ENCODE data around the gene KCNIP3.

KCNIP3 gene

DNA sequence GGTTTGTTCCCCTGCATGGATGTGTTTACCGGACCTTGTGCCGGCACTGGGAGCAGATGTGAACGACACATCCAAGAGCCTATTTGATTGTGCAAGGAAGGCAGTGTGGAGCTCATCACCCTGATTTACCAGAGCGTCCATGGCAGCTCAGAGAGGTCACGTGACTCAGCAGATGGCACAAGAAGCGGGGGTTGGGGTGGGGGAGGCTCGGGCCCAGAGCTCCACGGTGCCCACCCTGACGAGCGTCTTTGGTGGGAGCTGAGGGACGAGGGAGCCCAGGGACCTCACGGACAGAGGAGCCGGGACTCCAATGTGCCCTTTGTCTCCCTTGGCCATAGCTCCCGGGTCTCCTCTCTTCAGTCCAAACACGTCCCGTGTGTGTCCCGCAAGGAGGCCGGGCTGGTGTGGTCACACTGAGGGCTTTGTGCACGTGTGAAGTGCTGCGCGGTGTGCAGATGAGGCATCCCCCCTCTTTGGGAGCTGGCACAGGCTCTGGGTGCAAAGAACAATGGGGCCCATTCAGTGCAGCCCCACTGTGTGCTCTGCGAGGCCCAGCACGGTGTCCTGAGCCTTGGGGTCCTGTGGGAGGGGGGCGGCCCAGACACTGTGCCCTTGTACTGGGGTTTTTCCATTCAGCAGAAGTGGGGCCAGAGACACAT is 15.5 kb downstream of the KCNIP3 start:
- DNase-seq (ENCODE audit: low read depth), result no peak

DNA sequence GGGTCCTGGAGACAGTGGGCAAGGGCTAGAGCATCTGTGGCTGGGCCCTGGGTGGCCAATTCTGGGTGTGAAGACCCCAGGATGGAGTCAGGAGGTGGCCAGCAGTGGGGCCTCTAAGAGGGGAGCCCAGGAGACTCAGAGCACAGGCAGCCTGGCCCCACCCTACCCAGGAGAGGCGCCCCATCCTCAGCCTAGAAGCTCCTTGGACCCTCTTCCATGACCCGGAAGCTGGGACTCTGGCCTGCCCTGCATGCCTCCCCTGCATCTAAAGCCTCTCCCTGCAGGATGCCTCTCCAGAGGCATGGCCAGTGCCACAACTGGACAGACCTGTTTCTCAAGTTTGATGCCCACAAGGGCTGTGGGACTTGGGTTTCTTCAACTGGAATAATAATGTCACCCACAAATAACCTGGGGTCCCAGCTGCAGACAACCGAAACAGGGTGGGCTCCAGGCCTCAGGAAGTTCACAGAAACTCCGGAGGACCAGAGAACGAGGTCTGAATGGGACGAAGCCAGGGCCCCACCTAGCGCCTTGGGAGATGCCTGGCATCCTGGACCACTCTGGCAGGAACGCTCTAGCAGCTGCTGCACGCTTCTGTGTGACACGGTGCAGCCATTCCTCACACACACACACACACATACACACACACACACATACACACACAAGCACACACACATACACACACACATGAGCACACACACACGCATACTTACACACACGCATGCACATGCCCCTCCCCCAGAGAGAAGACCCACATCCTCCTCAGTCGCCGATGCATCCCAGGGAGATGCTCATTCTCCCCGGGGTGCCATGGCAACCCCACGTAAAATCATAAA is 16.4 kb downstream of the KCNIP3 start:
- no peak for DNase-seq (ENCODE audit: low read depth)

DNA sequence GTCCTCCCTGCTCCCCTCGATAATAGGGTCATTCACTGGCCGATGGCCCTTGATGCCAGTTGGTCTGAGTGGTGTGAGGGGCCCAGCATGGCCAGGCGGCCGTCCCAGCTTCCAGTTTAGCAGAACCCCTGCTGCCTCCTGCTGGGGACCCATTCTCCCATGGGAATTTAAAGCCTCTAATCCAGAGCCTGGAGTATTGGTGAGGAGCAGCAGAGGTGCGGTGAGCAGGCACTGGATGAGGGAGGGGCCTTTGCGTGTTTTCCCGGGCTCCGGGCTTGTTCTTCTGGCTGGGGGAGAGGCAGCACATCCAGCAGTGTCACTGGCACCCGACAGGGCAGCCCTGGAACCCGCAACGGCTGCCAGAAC is 17.4 kb downstream of the KCNIP3 start:
- DNase-seq (ENCODE audit: low read depth), result no peak

DNA sequence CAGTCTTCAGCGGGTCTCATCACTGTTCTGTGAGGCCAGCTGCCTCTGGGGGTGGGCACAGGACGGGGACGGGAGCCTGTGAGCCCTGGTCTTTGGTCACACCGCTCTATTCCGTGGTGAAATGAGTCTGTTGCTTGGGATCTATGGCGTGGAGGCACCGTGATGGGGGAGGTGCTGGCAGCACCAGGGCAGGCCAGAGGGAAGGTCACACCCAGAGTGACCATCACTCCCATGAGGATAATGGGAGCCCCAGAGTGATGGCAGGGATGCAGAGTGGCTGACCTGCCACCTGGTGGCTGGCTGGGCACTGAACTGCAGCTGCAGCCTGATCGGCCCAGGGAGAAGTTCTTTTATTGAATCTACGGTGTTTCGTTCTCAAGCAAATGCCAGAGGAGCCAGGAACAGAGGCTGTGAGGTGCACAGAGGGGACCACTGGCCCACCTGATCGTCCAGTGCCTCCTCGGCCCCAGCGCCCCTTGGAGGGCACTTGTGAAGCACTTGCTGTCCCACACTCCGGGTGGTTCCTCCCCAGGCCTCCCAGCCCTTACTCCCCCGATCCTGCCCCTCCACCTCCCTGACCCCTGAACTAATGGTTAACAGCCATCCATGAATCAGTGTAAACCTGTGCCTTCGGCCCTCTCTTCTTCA is 17.9 kb downstream of the KCNIP3 start:
- DNase-seq (ENCODE audit: low read depth), result no peak

DNA sequence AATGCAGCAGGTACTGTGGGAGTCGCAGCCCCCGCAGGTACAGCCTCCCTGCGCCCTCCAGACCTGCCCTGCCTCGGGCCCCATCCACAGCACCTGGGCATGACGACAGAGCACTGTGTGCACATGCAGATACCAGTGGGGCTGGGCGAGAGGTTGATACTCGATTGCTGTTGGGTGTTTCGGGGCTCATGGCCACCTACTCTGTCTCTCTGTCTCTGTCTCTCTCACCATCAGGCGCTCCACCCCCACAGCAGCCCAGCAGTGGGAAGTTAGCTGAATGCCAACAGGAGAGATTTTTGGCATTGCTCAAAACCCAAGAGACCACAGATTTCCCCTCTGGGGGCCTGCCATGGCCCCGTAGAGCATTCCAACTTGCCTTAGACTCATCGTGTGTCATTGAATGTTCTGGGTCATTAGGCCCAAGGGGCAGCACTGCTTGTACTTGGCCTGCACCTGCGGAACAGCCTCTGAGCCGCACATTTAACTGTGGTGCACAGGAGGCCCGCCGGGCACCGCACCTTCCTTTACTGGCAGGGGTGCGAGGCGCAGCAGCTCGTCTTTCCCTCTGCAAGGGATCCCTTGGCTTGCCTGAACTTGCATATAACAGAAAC is 18.8 kb downstream of the KCNIP3 start:
- no peak for DNase-seq (ENCODE audit: low read depth)

DNA sequence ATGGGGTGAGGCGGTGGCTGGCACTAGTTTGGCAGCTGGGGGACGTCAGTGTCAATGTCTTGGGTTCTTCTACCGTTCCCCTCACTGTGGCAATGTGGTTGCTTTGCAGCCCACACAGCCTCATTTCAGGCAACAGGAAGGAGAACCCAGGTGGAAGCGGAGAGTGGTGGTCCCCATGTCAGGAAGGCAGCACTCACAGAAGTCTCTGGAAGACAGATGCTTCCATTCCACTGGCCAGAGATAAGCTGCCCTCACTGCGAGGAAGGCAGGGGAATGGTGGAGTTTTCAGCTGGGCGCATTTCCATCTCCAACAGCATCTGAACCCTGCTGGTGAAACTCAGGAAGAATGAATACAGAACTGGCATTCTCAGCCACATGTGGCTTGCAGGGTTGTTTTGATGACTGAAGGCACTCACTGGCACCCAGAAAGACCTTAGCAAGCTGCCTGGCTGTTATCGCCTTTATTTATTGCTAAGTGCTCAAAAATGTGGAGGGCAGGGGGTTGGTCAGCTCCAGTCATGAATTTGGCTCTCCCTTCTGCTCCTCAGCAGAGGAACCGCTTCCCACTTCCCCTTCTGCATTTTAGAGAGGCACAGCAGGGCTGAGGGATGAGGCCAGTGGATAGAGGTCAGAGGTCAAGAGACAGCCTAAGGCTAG is 19.4 kb downstream of the KCNIP3 start:
- no peak for DNase-seq (ENCODE audit: low read depth)

DNA sequence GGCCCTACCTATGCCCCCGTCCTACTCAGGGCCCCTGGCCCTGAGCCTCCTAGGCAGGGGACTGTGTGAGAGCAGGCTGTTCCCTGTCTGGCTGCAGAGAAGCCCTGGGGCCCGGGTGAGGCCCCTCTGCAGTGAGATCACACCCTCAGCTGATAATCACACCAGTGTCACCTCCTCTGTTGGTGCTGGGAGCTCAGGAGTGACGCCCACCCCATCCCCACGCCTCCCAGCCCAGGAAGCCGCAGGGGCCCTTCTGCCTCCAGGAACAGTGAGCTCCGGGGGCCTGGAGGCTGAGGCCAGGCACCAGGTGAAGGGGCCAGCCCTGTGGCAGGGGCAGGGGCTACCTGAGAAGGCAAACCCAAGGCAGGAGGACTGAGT is 20.0 kb downstream of the KCNIP3 start:
- DNase-seq (ENCODE audit: low read depth), result no peak

DNA sequence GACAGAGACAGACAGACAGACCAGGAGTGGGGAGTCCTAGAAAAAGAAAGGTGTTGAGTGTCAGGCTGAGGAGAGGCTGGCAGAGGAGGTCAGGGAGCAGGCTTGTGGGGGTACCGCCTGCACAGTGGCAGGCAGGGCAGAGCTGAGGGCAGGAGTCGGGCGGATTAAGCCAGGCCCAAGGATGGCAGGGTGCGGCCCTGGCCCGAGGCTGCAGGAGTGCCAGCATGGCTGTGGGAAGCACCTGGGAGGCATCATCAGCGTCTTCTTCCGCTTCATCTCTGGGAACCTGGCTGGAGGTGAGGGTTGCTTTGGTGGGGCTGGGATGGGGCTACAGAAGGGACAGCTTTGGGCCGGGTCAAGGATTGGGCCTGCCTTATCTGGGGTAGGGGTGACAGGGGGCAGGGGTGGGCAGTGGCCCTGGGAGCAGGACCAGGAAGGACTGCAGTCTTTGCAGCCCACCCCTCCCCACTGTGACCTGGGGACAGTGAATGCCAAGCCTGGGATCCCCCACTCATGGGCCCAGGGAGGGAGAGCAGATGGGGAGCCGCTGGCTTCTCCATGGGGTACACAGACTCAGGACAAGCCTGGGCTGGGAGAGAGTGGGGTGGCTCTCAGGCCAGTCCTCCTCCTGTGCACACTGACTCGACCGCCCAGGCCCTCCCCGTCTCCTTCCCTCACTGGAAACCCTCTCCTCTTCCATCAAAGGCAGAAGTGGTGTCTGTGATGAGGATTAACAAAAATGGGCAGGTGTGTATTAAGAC is 20.7 kb downstream of the KCNIP3 start:
- DNase-seq (ENCODE audit: low read depth), result no peak

DNA sequence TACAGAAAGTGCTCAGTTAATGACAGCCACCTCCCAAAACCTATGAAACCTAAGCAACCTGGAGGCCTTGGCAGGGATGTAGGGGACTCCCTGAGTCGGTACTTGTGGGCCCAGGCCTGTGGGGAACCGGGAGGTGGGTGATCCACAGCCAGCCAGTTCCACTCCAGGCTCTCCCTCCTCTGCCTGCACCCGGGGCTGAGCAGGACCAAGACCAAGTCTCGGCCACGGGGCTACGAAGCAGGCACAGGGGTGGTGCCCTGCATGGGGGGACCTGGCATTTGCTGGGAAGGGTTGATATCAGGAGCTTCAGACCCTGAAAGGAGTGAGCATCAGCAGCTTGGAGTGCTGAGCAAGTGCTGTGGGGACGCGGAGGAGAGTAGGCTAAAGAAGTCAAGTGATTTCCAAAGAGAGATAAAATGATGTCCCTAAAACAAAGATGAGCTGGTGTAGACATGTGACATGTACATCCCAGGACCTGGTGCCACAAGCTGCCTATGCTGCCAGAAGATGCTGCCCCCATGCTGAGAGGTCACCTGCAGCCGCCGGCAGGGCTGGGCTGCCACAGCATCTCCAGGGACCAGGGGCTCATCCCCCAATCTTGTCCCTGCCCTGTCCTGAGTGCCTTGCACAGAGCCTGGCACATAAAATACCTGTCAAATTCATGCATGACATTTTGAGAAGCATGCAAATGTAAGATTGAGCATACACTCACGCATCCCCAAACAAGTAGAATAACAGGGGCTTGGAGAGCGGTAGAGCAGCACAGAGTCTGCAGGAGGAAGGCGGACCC is 21.5 kb downstream of the KCNIP3 start:
- DNase-seq (ENCODE audit: low read depth), result no peak

DNA sequence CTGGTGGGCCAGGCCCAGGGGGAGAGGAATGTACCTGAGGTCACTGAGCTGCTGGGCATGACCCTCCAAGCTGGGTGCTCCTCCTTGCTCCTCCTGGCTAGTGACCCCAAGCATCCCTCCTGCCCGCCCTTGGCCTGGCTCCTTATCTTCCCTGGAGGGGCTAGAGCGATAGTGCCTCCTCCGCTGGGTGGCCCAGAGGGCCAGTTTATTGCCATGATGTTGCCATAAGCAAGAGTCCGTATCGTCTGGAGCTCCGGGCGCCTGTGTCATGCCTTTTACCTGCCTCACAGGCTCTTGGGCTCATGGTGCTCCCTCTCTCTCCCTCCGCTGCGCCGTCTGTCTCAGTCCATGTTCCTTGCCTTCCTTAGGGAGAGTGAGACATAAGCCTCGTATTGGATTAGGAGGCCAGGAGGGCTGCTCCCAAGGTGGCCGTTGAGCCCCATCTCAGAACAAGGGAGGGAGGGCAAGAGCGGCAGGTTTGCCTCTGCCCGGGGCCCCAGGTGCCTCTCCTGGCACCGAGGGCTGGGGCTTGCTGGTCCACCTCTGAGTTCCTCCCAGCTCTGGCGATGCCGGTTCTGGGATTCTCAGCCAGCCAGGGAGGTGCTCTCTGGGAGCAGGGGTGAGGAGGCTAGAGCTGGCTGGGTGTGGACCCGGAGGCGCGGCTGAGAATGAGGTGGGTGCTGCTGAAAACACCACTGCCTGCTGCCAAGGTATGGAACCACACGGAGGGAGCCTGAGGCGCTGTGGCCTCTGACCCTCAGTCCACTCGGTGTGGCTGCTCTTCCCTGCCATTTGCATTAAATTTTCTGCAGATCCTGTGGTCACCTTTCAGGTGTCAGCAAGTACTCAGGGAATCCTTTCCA is 22.6 kb downstream of the KCNIP3 start:
- no peak for DNase-seq (ENCODE audit: low read depth)

DNA sequence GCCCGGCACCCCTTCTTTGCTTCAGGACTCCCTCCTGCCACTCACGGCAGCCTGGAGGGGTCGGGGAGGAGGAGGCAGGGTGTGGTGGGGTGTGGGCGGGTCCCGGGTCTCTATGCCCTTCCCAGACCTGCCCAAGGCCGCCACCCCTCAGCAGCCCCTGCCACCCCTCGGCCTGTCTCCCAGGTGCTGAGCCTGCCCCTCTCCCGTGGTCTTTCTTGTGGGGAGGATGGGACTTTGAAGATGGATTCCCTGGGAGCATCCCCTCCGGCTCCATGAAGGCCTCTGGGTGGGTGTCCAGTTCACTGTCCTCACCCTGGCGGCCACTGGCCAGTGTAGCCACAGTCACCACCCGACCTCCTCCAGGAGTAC is 23.2 kb downstream of the KCNIP3 start:
- DNase-seq (ENCODE audit: low read depth), result no peak

DNA sequence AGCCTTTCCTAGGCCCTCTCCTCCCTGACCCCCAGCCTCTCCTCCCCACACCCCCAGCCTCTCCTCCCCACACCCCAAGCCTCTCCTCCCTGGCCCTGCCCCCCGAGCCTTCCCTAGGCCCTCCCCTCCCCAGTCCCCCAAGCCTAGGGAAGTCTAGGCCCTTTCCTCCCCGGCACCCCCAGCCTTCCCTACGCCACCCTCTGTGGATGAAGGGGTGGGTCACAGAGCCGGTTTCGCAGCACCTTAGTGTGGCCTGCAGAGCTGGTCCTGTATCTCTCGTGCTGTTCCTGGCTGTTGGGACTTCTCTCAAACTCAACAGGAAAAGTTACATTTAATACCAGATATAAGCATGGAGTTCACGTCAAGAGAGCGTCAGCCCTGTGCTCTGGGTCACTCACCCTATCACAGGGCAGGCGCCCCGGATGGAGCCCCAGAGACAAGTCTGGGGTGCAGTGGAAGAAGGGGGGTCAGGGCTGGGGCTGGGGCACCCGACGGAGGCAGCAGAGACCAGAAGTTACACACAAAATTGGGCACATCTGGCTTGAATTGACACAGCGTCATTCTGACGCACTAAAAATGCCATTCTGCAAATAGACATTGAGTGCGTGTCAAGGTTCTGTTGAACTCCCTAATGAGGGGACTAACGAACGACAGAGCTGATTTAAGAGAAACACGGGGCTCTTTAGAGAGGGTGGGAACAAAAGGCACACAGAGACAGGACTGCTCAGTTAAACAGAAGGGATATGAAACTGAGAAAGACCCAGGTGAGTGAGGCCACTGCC is 24.0 kb downstream of the KCNIP3 start:
- DNase-seq (ENCODE audit: low read depth), result no peak

DNA sequence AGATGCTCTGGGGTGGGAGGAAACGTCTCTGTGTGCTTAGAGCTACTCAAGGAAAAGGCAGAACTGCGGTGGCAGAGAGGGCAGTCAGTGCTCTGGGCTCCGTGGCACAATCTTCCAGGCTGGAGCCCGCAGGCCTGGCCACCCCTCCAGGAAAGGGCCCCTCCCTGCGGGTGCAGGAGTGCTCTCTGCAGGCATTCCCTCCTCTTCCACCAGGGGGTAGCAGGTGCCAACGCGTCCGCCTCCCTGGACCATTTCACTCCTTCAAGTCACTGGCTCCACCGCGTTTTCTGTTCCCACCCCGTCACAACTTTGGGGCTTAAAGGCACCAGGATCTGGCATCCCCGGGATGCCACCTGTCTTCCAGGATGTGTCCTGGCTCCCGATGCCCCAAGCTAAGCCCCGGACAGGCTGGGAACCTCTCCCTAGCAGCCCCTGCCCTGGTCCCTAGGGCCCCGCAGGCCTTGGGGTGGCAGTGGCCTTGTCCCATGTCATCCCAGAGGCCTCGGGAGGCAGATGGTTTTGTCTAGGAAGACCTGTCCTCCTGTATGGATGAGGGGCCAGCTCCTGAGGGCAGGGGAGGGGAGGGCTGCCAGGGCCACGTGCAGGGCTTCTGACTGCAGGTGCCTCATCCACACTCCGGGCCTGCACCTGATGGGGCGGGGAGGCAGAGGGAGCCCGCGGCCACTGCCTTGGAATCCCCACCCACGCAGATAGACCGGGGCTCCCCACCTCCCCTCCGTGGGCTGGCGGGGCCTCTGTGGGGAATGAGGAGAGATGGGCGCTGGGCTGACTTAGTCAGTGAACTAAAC is 26.4 kb downstream of the KCNIP3 start:
- no peak for DNase-seq (ENCODE audit: low read depth)

DNA sequence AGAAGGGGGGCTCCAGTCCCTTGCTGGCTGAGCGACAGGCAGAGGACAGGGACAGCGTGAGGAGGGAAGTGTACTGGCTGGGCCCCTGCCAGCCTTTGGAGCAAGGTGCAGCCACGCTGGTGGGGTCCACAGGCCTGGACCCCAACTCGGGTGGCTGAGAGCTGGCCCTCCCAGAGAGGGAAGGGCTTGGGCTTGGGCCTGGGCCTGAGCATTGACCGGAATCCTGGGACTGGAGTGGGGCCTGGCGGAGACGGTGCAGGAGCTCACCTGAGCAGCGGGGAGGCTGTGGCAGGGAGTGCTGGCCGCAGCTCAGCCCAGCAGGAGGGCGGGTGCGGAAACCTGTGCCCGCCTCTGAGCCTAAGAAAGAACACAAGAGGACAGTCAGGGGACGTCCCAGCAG is 27.9 kb downstream of the KCNIP3 start:
- DNase-seq (ENCODE audit: low read depth), result no peak

DNA sequence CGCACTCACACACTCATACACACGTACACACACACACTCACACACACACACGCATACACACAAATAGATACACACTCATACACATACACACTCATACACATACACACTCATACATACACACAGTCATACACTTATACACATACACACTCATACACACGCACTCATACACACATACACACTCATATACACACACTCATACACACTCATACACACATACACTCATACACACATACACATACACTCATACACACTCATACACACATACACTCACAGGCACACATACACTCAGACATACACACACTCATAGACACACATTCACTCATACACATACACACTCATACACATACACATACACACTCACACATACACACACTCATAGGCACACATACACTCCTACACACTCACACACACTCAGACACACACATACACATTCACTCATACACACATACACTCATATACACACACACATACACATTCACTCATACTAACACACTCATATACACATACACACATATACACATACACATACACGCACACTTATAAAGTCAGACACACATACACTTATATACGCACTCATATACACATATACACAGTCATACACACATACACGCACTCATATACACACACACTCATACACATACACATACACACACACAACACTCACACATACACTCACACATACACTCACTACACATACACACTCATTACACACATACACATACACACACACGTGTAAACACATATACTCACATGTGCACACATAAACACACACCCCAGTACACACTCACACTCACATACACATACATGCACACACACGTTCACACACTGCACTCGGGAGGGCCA is 28.7 kb downstream of the KCNIP3 start:
- DNase-seq (ENCODE audit: low read depth), result no peak

DNA sequence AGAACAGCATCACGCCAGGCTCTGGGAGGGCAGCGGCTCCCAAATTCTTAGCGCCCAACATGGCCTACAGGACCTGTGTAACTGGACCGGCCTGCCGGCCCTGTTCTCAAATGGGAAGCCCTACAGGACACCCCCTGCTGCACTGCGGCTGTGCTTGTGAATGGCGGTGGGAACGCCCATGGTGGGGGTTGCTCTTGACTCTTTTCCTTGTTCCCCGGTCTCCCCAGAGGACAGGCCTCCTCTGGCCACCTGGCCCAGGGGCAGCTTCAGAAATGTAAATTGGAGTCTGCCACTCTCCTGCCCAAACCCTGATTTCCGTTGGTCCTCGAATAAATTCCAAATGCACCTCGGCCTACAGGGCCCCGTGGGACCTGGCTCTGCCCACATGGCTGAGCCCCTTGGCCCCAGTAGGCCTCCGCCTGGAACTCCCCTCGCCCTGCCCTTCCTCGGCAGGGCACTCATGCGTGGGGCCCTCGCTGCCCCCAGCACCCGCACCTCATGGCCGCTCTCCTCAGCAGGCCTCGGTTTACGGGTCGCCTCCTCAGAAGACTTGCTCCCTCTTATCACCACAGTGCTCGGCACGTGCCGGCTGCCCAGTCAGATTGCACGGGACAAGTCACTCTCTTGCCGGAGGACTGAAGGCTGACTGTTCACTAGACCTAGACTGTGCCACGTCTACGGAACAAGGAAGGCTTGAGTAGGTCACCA is 29.4 kb downstream of the KCNIP3 start:
- DNase-seq (ENCODE audit: low read depth), result no peak

DNA sequence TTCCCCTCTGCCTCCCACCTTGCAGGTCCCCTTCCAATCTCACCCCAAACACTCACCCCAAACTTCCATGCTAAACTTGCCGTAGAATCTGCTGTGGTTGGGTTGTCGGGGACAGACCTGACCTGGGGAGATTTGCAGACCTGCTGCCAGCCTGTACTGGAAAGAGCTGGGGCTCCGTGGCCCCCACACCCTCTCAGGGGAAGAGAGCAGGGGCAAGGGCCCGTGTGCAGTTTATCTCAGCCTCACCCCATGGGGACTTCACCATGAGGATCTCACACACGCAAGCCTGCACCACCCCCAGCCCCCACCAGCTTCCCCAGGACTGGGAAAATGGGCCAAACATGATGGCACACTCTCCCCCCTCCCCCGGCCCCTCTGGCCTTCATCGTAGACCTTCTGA is 30.7 kb downstream of the KCNIP3 start:
- no peak for DNase-seq (ENCODE audit: low read depth)
